Fibroblast of villous mesenchyme (primary cell): ENCODE data around the gene KCTD17. TPM values are rescaled to one million over a fixed set of nuclear protein-coding genes. Genes with fewer than 3 reads are reported as not detected.
A peak's percentile ranks its signal among the peaks of the same experiment; 100 is the strongest.

Experiments
- DNase-seq: peaks from one replicate; pipeline ENCODE4 v3.0.0-alpha.2; 2010; ENCODE audit warnings: low read depth
- H3K4me3 ChIP-seq: 2 replicates; pipeline ENCODE4 v1.5.1; 2011; ENCODE audit warnings: low read depth, mild to moderate bottlenecking, low read length
- CTCF ChIP-seq: IDR thresholded peaks from 2 replicates; pipeline ENCODE4 v1.5.1; 2012; ENCODE audit warnings: low read depth, mild to moderate bottlenecking, low read length; ENCODE audit not compliant: insufficient read depth
- total RNA-seq: library from RNA; depleted of rRNA; stranded (reverse); fragments of >200 nt; gene quantifications from 2 replicates; pipeline ENCODE4 v1.2.3, GENCODE V29; 2012

The KCTD17 gene
- total RNA-seq, 1 donor = 28.9 TPM

- peak; percentile 38 for DNase-seq
- no peak overlapping the region for H3K4me3 ChIP-seq
- TF ChIP-seq CTCF = no peak
These were observed 28.2 kb downstream of the KCTD17 start for GRCh38 chr22:37079668-37080171.

- no peak for DNase-seq
- TF ChIP-seq CTCF = no peak
- H3K4me3 ChIP-seq = no peak overlapping the region
These were observed 28.9 kb downstream of the KCTD17 start for GRCh38 chr22:37080438-37080837.

- no peak for TF ChIP-seq CTCF
- no peak overlapping the region for H3K4me3 ChIP-seq
- no peak for DNase-seq
These were observed 29.3 kb downstream of the KCTD17 start for GRCh38 chr22:37080838-37081237.

GRCh38 chr22:37082251-37082873 is 30.8 kb downstream of the KCTD17 start:
- no peak for DNase-seq
- H3K4me3 ChIP-seq = no peak overlapping the region

GRCh38 chr22:37083914-37084313 is 32.4 kb downstream of the KCTD17 start:
- TF ChIP-seq CTCF = no peak
- H3K4me3 ChIP-seq = no peak overlapping the region
- DNase-seq = no peak

More at GRCh38 chr22:37082251-37082873, 30.8 kb downstream of the KCTD17 start:
- TF ChIP-seq CTCF = no peak

GRCh38 chr22:37084385-37084784 is 32.8 kb downstream of the KCTD17 start:
- no peak for TF ChIP-seq CTCF
- DNase-seq = no peak
- no peak overlapping the region for H3K4me3 ChIP-seq

- no peak for DNase-seq
- TF ChIP-seq CTCF = no peak
- H3K4me3 ChIP-seq = no peak overlapping the region
These were observed 34.6 kb downstream of the KCTD17 start for GRCh38 chr22:37086184-37086583.
